ENCODE measurements around the gene UBAC1.

DNA sequence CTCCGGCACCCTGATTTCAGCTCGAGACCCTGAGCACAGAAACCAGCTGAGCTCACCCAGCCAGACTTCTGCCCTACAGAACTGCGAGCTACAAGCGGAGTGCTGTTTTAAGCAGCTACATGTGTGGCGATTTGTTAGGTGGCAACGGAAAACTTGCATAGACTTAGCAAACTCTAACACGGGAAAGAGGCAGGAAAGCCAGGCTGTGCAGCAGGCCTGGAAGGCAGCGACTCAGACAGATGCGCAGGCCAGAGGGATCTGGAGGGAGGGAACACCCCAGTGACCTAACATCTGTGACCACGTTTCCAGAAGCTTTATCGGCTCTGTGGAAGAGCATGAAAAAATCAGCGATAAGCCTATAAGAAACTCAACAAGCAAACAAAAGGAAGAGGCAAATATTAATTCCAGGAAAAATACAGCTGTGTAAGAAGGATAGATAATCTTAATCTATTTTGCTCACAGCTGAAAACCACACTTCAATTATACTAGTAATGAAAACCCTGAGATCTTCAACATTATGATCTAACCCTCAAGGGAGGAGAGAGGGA, 11.0 kb downstream of the UBAC1 start:
- TF ChIP-seq POLR2A (IDR thresholded peaks at IDR 0.05), result no peak
- TF ChIP-seq, protein P1, sequence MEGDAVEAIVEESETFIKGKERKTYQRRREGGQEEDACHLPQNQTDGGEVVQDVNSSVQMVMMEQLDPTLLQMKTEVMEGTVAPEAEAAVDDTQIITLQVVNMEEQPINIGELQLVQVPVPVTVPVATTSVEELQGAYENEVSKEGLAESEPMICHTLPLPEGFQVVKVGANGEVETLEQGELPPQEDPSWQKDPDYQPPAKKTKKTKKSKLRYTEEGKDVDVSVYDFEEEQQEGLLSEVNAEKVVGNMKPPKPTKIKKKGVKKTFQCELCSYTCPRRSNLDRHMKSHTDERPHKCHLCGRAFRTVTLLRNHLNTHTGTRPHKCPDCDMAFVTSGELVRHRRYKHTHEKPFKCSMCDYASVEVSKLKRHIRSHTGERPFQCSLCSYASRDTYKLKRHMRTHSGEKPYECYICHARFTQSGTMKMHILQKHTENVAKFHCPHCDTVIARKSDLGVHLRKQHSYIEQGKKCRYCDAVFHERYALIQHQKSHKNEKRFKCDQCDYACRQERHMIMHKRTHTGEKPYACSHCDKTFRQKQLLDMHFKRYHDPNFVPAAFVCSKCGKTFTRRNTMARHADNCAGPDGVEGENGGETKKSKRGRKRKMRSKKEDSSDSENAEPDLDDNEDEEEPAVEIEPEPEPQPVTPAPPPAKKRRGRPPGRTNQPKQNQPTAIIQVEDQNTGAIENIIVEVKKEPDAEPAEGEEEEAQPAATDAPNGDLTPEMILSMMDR (IDR thresholded peaks at IDR 0.05), result no peak
